Measurements from ENCODE around the gene TRIM52. TPM values are rescaled to one million over a fixed set of nuclear protein-coding genes. Genes with fewer than 3 reads are reported as not detected.

TRIM52 gene
- total and polyA plus RNA-seq, 9 of the 15 experiments (the other 6 are each of a cell fraction or from before 2014, with no cell fraction given) = 3.3 to 21.9 (median 13.5) TPM

GRCh38 chr5:181217111-181217802 lies 43.7 kb downstream of the TRIM52 start (continued):
- TF ChIP-seq ZNF407 (IDR thresholded peaks at IDR 0.05; ENCODE audit: low read depth) = no peak
- TF ChIP-seq PHB (CRISPR knock-in tag; IDR thresholded peaks at IDR 0.05) = no peak
- no peak for TF ChIP-seq SUPT5H (IDR thresholded peaks at IDR 0.05)
- TF ChIP-seq POLR3A (IDR thresholded peaks at IDR 0.05; ENCODE audit: borderline replicate concordance, extremely low read depth, insufficient read depth, insufficient read length) = peak; percentile 40
- 0 out of 2 replicates have a peak, but pooled peaks have one; percentile 50 for TF ChIP-seq KDM2B (CRISPR knock-in tag; IDR thresholded peaks at IDR 0.05)
- no peak for TF ChIP-seq ZBTB34 (CRISPR knock-in tag; IDR thresholded peaks at IDR 0.05)
- TF ChIP-seq FOSL1 (tag; conservative IDR thresholded peaks at IDR 0.05) = no peak
- TF ChIP-seq SMAD1 (IDR thresholded peaks at IDR 0.05; ENCODE audit: low read depth, low read length, partially characterized antibody) = no peak
- TF ChIP-seq ZNF24 (IDR thresholded peaks at IDR 0.05) = no peak
- no peak for TF ChIP-seq TRIM25 (IDR thresholded peaks at IDR 0.05; ENCODE audit: borderline replicate concordance)
- no peak for TF ChIP-seq DPF2 (IDR thresholded peaks at IDR 0.05)
- no peak for TF ChIP-seq HLTF (IDR thresholded peaks at IDR 0.05)
- no peak for TF ChIP-seq ZNF644 (tag; IDR thresholded peaks at IDR 0.05; ENCODE audit: low read depth)
- TF ChIP-seq RCOR1 (IDR thresholded peaks at IDR 0.05; ENCODE audit: borderline replicate concordance in 1 of 2, low read depth in 2 of 2, low read length in 2 of 2) = peak in 1 of 2 experiments; percentile 7; a peak in 1 of 4 replicates
- no peak for TF ChIP-seq ZNF217 (CRISPR knock-in tag; IDR thresholded peaks at IDR 0.05)
